ENCODE measurements around the gene MSLN.

Gene MSLN

DNA sequence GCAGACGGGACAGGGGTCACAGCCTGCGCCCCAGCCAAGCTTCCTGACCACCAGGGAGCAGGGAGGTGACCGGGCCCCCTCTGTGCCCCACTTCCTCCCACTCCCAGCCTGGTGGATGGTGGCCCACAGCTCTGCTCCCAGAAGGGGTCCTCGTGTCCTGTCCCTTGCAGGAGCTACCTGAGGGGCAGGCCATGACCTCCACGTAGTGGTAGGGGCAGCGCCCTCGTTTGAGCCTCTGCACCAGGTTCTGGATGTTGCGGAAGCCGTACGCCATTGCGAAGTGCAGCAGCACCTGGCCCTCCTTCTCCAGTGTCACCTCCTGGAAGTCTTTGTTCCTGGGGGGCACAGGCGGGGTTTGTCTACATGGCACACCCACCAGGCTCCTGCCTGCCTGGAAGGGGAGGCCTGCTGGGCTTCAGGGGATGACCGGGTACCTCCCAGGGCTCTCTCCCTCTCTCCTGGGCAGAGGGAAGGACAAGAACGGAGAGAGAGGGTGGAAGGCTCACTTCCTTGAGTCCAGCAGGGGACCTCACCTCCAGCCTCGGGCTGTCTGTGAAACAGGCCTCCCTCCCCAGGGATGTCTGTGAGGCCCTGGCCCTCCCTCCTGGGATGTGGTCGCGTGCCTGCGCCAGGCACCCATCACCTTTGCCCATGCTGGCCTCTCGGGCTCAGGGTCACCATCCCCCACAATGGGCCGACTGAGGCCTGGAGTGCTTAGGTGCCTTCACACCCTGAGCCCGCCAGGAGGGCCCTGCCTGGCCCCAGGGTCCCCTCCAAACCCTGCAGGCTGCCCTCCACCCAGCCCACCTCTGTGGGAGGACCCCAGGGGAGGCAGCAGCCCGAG, 29.6 kb upstream of the MSLN start:
- Histone ChIP-seq H4K20me1 (ENCODE audit: insufficient read depth, low read length) (peaks cover 16% of the 10 kb centered on the region), H3K4me1 (ENCODE audit: insufficient read depth, low read length) (peaks cover 14% of the 10 kb centered on the region), H3K27me3 (ENCODE audit: insufficient read depth, low read length, poor library complexity) (no peaks in the 10 kb centered on the region), H3K36me3 (ENCODE audit: insufficient read depth, low read length) (peaks cover 54% of the 10 kb centered on the region), H3K27ac (ENCODE audit: low read length) (no peak overlapping the region), H3K4me3 (ENCODE audit: low read depth in 1 of 2, low read length in 2 of 2) (no peak overlapping the region), H3K9ac (ENCODE audit: low read depth, low read length) (no peak overlapping the region), H3K4me2 (ENCODE audit: insufficient read depth, low read length) (no peak overlapping the region), H3K79me2 (ENCODE audit: insufficient read depth, low read length) (no peaks in the 10 kb centered on the region), H3K9me3 (ENCODE audit: insufficient read depth, low read length, severe bottlenecking) (no peaks in the 10 kb centered on the region), H2AFZ (ENCODE audit: low read depth, low read length) (no peak overlapping the region)
- DNase-seq (no peak), ATAC-seq (ENCODE audit: insufficient read depth, low read depth) (no peak)
- TF ChIP-seq EZH2 (IDR thresholded peaks at IDR 0.05; ENCODE audit: borderline replicate concordance, low read depth, low read length, severe bottlenecking) (no peak), CTCF (IDR thresholded peaks at IDR 0.05; ENCODE audit: borderline replicate concordance, extremely low read depth, low read length, poor library complexity, severe bottlenecking) (no peak)

GRCh38 chr16:732332-732731, 28.2 kb upstream of the MSLN start:
- Histone ChIP-seq H3K4me1 (ENCODE audit: insufficient read depth, low read length) (peaks cover 6% of the 10 kb centered on the region), H3K4me2 (ENCODE audit: insufficient read depth, low read length) (no peak overlapping the region), H3K27me3 (ENCODE audit: insufficient read depth, low read length, poor library complexity) (no peaks in the 10 kb centered on the region), H3K9ac (ENCODE audit: low read depth, low read length) (no peak overlapping the region), H3K36me3 (ENCODE audit: insufficient read depth, low read length) (peaks cover 68% of the 10 kb centered on the region), H3K79me2 (ENCODE audit: insufficient read depth, low read length) (no peaks in the 10 kb centered on the region), H3K4me3 (ENCODE audit: low read depth in 1 of 2, low read length in 2 of 2) (no peak overlapping the region), H3K9me3 (ENCODE audit: insufficient read depth, low read length, severe bottlenecking) (no peaks in the 10 kb centered on the region), H3K27ac (ENCODE audit: low read length) (no peak overlapping the region), H4K20me1 (ENCODE audit: insufficient read depth, low read length) (peaks cover 9% of the 10 kb centered on the region), H2AFZ (ENCODE audit: low read depth, low read length) (no peak overlapping the region)
- TF ChIP-seq EZH2 (IDR thresholded peaks at IDR 0.05; ENCODE audit: borderline replicate concordance, low read depth, low read length, severe bottlenecking) (no peak), CTCF (IDR thresholded peaks at IDR 0.05; ENCODE audit: borderline replicate concordance, extremely low read depth, low read length, poor library complexity, severe bottlenecking) (no peak)
- no peak for ATAC-seq (ENCODE audit: insufficient read depth, low read depth)
- DNase-seq: no peak

DNA sequence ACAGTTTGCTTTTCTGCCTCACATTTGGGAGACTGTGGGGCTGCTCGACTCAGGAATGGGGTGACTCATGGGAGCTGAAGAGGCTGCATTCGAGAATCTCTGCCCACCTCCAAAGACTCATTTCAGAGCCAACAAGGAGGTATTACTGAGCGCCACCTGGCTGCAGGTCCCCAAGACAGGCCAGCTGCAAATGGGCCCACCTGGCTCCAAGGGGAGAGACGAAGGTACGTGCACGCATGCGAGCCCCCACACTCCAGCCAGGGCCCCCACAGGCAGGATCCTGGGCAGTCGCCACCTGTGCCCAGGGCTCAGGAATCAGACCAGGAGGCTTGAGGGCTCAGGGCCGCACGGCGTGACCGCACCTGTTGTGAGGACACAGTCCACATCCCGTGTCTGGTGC, 27.6 kb upstream of the MSLN start:
- Histone ChIP-seq H3K9ac (ENCODE audit: low read depth, low read length) (no peak overlapping the region), H4K20me1 (ENCODE audit: insufficient read depth, low read length) (peaks cover 9% of the 10 kb centered on the region), H3K4me1 (ENCODE audit: insufficient read depth, low read length) (no peaks in the 10 kb centered on the region), H3K4me3 (ENCODE audit: low read depth in 1 of 2, low read length in 2 of 2) (no peak overlapping the region), H3K9me3 (ENCODE audit: insufficient read depth, low read length, severe bottlenecking) (no peaks in the 10 kb centered on the region), H3K27ac (ENCODE audit: low read length) (no peak overlapping the region), H3K4me2 (ENCODE audit: insufficient read depth, low read length) (no peak overlapping the region), H3K79me2 (ENCODE audit: insufficient read depth, low read length) (0 out of 2 replicates have a peak, but pooled peaks cover 1% of the 10 kb centered on the region), H3K36me3 (ENCODE audit: insufficient read depth, low read length) (peaks cover 74% of the 10 kb centered on the region), H3K27me3 (ENCODE audit: insufficient read depth, low read length, poor library complexity) (no peaks in the 10 kb centered on the region), H2AFZ (ENCODE audit: low read depth, low read length) (no peak overlapping the region)
- TF ChIP-seq CTCF (IDR thresholded peaks at IDR 0.05; ENCODE audit: borderline replicate concordance, extremely low read depth, low read length, poor library complexity, severe bottlenecking): peak; percentile 24
- no peak for TF ChIP-seq EZH2 (IDR thresholded peaks at IDR 0.05; ENCODE audit: borderline replicate concordance, low read depth, low read length, severe bottlenecking)
- ATAC-seq (ENCODE audit: insufficient read depth, low read depth): no peak
- DNase-seq: no peak
